D721Med (cell line): ENCODE measurements around the gene SLC25A12.

Experiments
- DNase-seq: peaks from one replicate; pipeline ENCODE4 v3.0.0; 2011; ENCODE audit warnings: low spot score; ENCODE audit not compliant: insufficient read length
- FAIRE-seq: peaks from 2 replicates; lab custom pipeline; 2011; peaks lifted over from hg19 to GRCh38; lab: Jason Lieb, UNC
- CTCF ChIP-seq: IDR thresholded peaks from 2 replicates; pipeline ENCODE4 v1.5.1; 2012; ENCODE audit warnings: mild to moderate bottlenecking, control low read depth; ENCODE audit not compliant: insufficient read depth; ENCODE audit errors: missing control alignments

SLC25A12 gene

GRCh38 chr2:171889333-171889732 lies 4.7 kb downstream of the SLC25A12 start:
- DNase-seq (no peak), FAIRE-seq (no peak)
- TF ChIP-seq CTCF = no peak

DNA sequence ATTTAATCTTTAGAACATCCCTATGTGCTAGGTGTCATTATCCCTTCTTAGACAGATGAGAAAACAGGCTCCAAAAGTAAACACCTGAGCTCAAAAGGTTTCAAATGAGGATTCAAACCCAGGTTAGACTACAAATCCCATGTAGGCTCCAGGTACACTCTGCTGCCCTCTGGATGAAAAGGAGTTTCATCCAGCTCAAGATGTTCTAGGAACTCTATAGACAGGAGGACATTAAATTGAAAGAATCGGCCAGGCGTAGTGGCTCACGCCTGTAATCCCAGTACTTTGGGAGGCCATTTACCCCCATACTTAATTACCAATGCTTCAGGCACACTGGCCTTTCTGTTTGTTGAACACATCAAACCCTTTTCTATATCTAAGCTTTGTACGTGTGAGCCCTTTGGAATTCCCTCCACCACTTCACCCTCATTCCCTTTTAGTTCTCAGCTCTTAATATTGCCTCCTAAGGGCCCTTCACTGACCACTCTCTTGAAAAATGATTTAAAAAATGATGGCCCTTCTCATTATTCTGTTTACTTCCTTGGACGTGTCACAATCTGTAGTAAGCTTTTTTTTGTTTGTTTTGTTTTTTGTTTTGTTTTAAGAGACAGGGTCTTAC lies 10.7 kb downstream of the SLC25A12 start:
- FAIRE-seq = no peak
- no peak for TF ChIP-seq CTCF
- no peak for DNase-seq

GRCh38 chr2:171882089-171882769 lies 11.8 kb downstream of the SLC25A12 start:
- TF ChIP-seq CTCF = no peak
- no peak for DNase-seq
- peak; percentile 56 for FAIRE-seq

GRCh38 chr2:171880774-171881173 lies 13.3 kb downstream of the SLC25A12 start:
- FAIRE-seq (no peak), DNase-seq (no peak)
- no peak for TF ChIP-seq CTCF

- FAIRE-seq = peak; percentile 89
- no peak for TF ChIP-seq CTCF
- DNase-seq = no peak
These were observed 14.2 kb downstream of the SLC25A12 start for GRCh38 chr2:171879865-171880264.

GRCh38 chr2:171878481-171878993 lies 15.5 kb downstream of the SLC25A12 start:
- FAIRE-seq = peak; percentile 58
- DNase-seq = no peak
- TF ChIP-seq CTCF = no peak

DNA sequence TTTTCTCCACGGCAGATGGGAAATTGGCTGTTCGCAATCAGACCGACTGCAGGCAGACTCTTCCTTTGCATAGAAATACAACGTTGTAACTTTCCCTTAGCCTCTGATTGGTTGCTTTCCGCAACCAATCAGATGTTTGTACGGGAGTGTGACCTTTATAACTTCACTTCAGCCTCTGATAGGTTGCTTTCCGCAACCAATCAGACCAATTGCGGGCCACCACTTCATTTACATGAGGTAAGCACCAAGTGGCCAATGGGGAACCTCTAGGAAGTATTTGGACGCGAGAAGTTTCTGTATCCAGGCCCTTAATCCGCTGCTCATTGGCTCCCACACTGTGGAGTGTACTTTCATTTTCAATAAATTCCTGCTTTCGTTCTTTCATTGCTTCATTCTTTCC lies 19.1 kb downstream of the SLC25A12 start:
- TF ChIP-seq CTCF = no peak
- FAIRE-seq = no peak
- no peak for DNase-seq
